HG03571 (cell line): ENCODE data around the gene FABP6.
A peak's percentile ranks its signal among the peaks of the same experiment; 100 is the strongest.
"Not testable (repeated sequence)": the region's sequence is repeated elsewhere in the genome, so short reads cannot be mapped to it uniquely, and the experiment has no call there.

Source experiments
- ATAC-seq: cut with Tn5 transposase; IDR thresholded peaks from one replicate; pipeline ENCODE4 v1.9.1; 2021; ENCODE audit not compliant: unreplicated experiment

FABP6 gene

GRCh38 chr5:160229190-160229742, at the start of gene FABP6:
TSS of gene FABP6 (plus strand) at chr5:160229506. CDS start at chr5:160229558, 52 bp downstream.
- no peak for ATAC-seq

GRCh38 chr5:160180931-160181330, 48.4 kb upstream of the FABP6 start:
- ATAC-seq = no peak

GRCh38 chr5:160181965-160182622, 47.2 kb upstream of the FABP6 start:
- ATAC-seq = no peak

- no peak for ATAC-seq
Measured at GRCh38 chr5:160183075-160183474, 46.2 kb upstream of the FABP6 start.

GRCh38 chr5:160185626-160186360, 43.5 kb upstream of the FABP6 start:
- no peak for ATAC-seq

GRCh38 chr5:160186480-160186879, 42.8 kb upstream of the FABP6 start:
- ATAC-seq = no peak

GRCh38 chr5:160187091-160187490, 42.2 kb upstream of the FABP6 start:
- ATAC-seq = no peak

GRCh38 chr5:160188141-160189015, 40.9 kb upstream of the FABP6 start:
- ATAC-seq = no peak

GRCh38 chr5:160192424-160192823, 36.9 kb upstream of the FABP6 start:
- ATAC-seq = no peak

GRCh38 chr5:160193076-160193475, 36.2 kb upstream of the FABP6 start:
- not testable (repeated sequence) for ATAC-seq

GRCh38 chr5:160193790-160194189, 35.5 kb upstream of the FABP6 start:
- ATAC-seq = not testable (repeated sequence)

- no peak for ATAC-seq
Measured at GRCh38 chr5:160197341-160198144, 31.8 kb upstream of the FABP6 start.

GRCh38 chr5:160198146-160198545, 31.2 kb upstream of the FABP6 start:
- no peak for ATAC-seq

- no peak for ATAC-seq
Measured at GRCh38 chr5:160198841-160199409, 30.4 kb upstream of the FABP6 start.

GRCh38 chr5:160199410-160199911, 29.8 kb upstream of the FABP6 start:
- ATAC-seq = peak; percentile 99

- ATAC-seq = no peak
Measured at GRCh38 chr5:160207061-160207460, 22.2 kb upstream of the FABP6 start.

GRCh38 chr5:160209917-160210316, 19.4 kb upstream of the FABP6 start:
- ATAC-seq = no peak

- ATAC-seq = no peak
Measured at GRCh38 chr5:160210606-160211005, 18.7 kb upstream of the FABP6 start.

- no peak for ATAC-seq
Measured at GRCh38 chr5:160211352-160211751, 18.0 kb upstream of the FABP6 start.

- no peak for ATAC-seq
Measured at GRCh38 chr5:160213537-160213936, 15.8 kb upstream of the FABP6 start.
